ENCODE measurements around the gene MEGF11.

DNA sequence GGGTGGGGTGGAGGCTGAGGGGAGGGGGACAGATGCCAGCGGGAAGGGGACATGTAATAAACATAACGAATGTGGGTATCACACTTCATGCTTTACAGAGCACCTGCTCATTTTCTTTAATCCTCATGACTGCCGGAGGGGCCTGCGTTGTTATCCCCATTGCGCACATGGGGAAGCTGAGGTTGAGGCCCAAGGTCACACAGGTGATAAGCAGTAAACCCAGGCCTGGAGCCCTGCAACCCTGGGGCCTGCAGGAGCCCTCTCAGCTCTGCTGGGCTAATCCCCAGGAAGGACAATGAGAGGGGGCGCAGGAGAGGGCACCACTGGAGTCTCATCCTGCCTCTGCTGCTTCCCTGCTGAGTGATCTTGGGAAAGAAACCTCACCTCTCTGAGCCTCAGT lies 64.3 kb downstream of the MEGF11 start:
- no peak for TF ChIP-seq CTCF (conservative IDR thresholded peaks at IDR 0.05; ENCODE audit: low read length)
- no peak for TF ChIP-seq EZH2phosphoT487 (IDR thresholded peaks at IDR 0.05; ENCODE audit: borderline replicate concordance)
